Muscle layer of duodenum (tissue), 2 donors: ENCODE data around the gene TGM6.

Experiments
- H3K27ac ChIP-seq: one replicate; pipeline ENCODE4 v1.7.0; 2013; ENCODE audit warnings: mild to moderate bottlenecking, low read length
- H3K27me3 ChIP-seq: one replicate; pipeline ENCODE4 v1.7.0; 2013; ENCODE audit warnings: low read depth, mild to moderate bottlenecking, control low read depth, low read length
- H3K36me3 ChIP-seq, 2 donors: one replicate each; pipeline ENCODE4 v1.7.0; 2013; ENCODE audit warnings: low read length in 2 of 2, control low read depth in 1 of 2, mild to moderate bottlenecking in 1 of 2; ENCODE audit not compliant: insufficient read depth in 2 of 2, control insufficient read depth in 1 of 2
- H3K4me1 ChIP-seq, 2 donors: one replicate each; pipeline ENCODE4 v1.7.0; 2013; ENCODE audit warnings: low read length in 2 of 2, mild to moderate bottlenecking in 2 of 2, control low read depth in 1 of 2, moderate library complexity in 1 of 2; ENCODE audit not compliant: insufficient read depth in 2 of 2, control insufficient read depth in 1 of 2
- H3K4me3 ChIP-seq, 2 donors: one replicate each; pipeline ENCODE4 v1.7.0; 2013; ENCODE audit warnings: low read length in 2 of 2, low read depth in 1 of 2, mild to moderate bottlenecking in 1 of 2
- H3K9me3 ChIP-seq, 2 donors: one replicate each; pipeline ENCODE4 v1.7.0; 2013; ENCODE audit warnings: low read length in 2 of 2, control low read depth in 1 of 2, mild to moderate bottlenecking in 1 of 2; ENCODE audit not compliant: control insufficient read depth in 1 of 2
- donor health status: healthy.

Gene TGM6

GRCh38 chr20:2385496-2385895 is 4.8 kb downstream of the TGM6 start:
- Histone ChIP-seq H3K27me3 (no peaks in the 10 kb centered on the region), H3K4me1 (no peaks in the 10 kb centered on the region), H3K9me3 (peaks cover 0 to 24% of the 10 kb centered on the region in 2 donors), H3K4me3 (no peak overlapping the region), H3K36me3 (no peaks in the 10 kb centered on the region), H3K27ac (no peak overlapping the region)

DNA sequence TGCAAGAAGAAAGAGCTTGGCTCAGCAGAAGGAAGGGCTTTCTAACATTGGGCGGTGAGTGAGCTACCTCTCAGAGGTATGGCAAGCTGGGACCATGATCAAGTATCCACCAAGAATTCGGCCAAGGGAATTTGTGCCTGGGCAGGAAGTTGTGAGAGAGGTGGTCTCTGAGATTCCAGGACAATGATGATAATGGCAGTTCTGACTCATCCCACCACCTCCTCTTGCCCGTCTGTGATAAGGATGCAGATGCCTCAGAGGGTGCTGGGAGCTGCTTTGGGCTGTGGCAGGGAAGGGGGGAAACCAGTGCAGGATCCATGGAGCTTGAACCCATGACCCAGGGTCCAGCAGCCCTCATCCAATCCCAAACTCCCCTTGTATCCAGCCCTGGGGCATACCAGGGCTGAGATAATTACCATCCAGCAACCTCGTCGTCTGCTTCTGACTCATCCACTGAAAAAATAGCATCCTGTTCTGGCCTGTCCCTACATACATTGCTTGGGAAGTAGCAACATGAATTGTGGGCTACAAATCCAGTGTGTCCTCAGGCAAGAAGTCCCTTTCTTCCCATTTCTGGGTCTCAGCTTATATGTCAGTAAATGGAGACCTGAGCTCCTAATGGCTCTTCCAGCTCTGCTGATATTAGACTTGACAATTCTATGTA is 5.9 kb downstream of the TGM6 start:
- Histone ChIP-seq H3K4me1 (no peaks in the 10 kb centered on the region), H3K27ac (no peak overlapping the region), H3K4me3 (no peak overlapping the region)

DNA sequence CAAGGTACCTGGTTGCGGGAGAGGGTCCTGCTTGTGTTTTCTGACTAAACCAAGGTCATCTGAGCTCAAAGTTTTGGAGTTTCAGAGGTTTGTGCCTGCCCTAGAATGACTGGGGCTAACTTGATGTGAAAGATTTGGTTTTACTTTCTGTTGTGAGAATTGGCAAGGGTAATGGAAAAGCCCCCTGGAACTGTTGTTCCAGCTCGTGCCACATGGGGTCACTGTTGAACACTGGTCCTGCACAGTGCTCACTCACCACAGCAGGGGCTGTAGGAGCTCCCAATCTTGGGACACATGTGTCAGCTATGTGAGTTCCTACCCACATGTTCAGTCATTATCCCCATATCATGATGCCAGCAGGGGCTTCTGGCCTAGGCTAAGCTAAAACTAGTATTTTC is 6.5 kb downstream of the TGM6 start:
- H3K36me3 ChIP-seq: no peaks in the 10 kb centered on the region
- H3K4me3 ChIP-seq: no peak overlapping the region
- H3K27ac ChIP-seq: no peak overlapping the region
- no peaks in the 10 kb centered on the region for H3K27me3 ChIP-seq
- H3K4me1 ChIP-seq: no peaks in the 10 kb centered on the region
- H3K9me3 ChIP-seq: peaks cover 0 to 24% of the 10 kb centered on the region in 2 donors

More for the DNA sequence above, 5.9 kb downstream of the TGM6 start:
- Histone ChIP-seq H3K36me3 (no peaks in the 10 kb centered on the region), H3K27me3 (no peaks in the 10 kb centered on the region), H3K9me3 (peaks cover 0 to 24% of the 10 kb centered on the region in 2 donors)

GRCh38 chr20:2387580-2387979 is 6.9 kb downstream of the TGM6 start:
- peaks cover 0 to 24% of the 10 kb centered on the region in 2 donors for H3K9me3 ChIP-seq
- H3K4me3 ChIP-seq: no peak overlapping the region
- no peaks in the 10 kb centered on the region for H3K27me3 ChIP-seq
- H3K36me3 ChIP-seq: no peaks in the 10 kb centered on the region
- H3K27ac ChIP-seq: no peak overlapping the region
- no peaks in the 10 kb centered on the region for H3K4me1 ChIP-seq

- Histone ChIP-seq H3K9me3 (peaks cover 0 to 24% of the 10 kb centered on the region in 2 donors), H3K27ac (no peak overlapping the region), H3K4me1 (no peaks in the 10 kb centered on the region), H3K27me3 (no peaks in the 10 kb centered on the region), H3K4me3 (no peak overlapping the region), H3K36me3 (no peaks in the 10 kb centered on the region)
These were observed 10.4 kb downstream of the TGM6 start for GRCh38 chr20:2390951-2391675.

DNA sequence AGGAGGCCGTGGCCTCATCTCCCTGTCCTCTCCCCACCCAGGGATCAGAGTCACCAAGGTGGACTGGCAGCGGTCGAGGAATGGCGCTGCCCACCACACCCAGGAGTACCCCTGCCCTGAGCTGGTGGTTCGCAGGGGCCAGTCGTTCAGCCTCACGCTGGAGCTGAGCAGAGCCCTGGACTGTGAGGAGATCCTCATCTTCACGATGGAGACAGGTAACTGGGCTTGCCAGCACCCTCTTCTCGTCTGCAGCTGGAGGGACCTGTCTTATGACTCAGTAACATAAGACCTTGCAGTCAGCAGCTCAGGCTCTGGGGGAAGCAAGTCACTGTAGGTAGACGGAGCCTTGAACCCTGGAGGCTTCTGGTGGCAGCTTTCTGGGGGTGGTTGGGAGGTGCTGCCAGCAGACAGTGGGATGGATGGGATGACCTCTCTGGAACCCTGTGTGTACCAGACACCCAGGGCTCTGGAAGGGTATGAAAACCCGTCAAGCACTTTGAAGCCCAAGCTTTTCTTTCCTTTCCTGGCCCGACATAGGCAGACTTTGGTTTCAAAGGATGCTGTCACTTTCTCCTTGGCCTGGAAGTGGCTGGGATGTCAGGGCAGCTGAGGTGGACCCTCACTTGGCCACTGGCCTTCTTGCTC is 13.8 kb downstream of the TGM6 start:
- H3K27ac ChIP-seq: no peak overlapping the region
- H3K27me3 ChIP-seq: no peaks in the 10 kb centered on the region
- H3K9me3 ChIP-seq: peaks cover 0 to 12% of the 10 kb centered on the region in 2 donors
- no peaks in the 10 kb centered on the region for H3K36me3 ChIP-seq
- no peak overlapping the region for H3K4me3 ChIP-seq
- no peaks in the 10 kb centered on the region for H3K4me1 ChIP-seq

DNA sequence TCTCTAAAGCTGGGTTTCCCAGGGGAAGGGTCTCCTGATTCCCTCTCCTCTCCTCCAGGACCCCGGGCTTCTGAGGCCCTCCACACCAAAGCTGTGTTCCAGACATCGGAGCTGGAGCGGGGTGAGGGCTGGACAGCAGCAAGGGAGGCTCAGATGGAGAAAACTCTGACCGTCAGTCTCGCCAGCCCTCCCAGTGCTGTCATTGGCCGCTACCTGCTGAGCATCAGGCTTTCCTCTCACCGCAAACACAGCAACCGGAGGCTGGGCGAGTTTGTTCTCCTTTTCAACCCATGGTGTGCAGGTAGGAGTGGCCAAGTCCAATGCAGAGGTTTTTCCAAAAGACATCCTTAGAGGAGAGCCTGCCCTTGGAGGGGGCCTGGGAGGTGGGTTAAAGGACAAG is 14.4 kb downstream of the TGM6 start:
- H3K27me3 ChIP-seq: no peaks in the 10 kb centered on the region

GRCh38 chr20:2396241-2396814 is 15.6 kb downstream of the TGM6 start:
- Histone ChIP-seq H3K27ac (no peak overlapping the region), H3K36me3 (no peaks in the 10 kb centered on the region), H3K4me3 (no peak overlapping the region), H3K4me1 (no peaks in the 10 kb centered on the region), H3K27me3 (no peaks in the 10 kb centered on the region), H3K9me3 (peaks cover 0 to 7% of the 10 kb centered on the region in 2 donors)

More for the DNA sequence above, 14.4 kb downstream of the TGM6 start:
- Histone ChIP-seq H3K4me3 (no peak overlapping the region), H3K27ac (no peak overlapping the region), H3K36me3 (no peaks in the 10 kb centered on the region), H3K4me1 (no peaks in the 10 kb centered on the region), H3K9me3 (peaks cover 0 to 7% of the 10 kb centered on the region in 2 donors)

GRCh38 chr20:2397091-2397490 is 16.4 kb downstream of the TGM6 start:
- Histone ChIP-seq H3K27me3 (no peaks in the 10 kb centered on the region), H3K27ac (no peak overlapping the region), H3K9me3 (peaks cover 0 to 7% of the 10 kb centered on the region in 2 donors), H3K36me3 (no peaks in the 10 kb centered on the region), H3K4me3 (no peak overlapping the region), H3K4me1 (no peaks in the 10 kb centered on the region)

- no peak overlapping the region for H3K4me3 ChIP-seq
- no peak overlapping the region for H3K27ac ChIP-seq
- H3K36me3 ChIP-seq: no peaks in the 10 kb centered on the region
- peaks cover 0 to 7% of the 10 kb centered on the region in 2 donors for H3K9me3 ChIP-seq
- no peaks in the 10 kb centered on the region for H3K27me3 ChIP-seq
- H3K4me1 ChIP-seq: no peaks in the 10 kb centered on the region
These were observed 17.0 kb downstream of the TGM6 start for GRCh38 chr20:2397595-2398145.

- Histone ChIP-seq H3K27ac (no peak overlapping the region), H3K4me3 (no peak overlapping the region), H3K4me1 (no peaks in the 10 kb centered on the region), H3K9me3 (peaks cover 0 to 7% of the 10 kb centered on the region in 2 donors), H3K27me3 (no peaks in the 10 kb centered on the region), H3K36me3 (no peaks in the 10 kb centered on the region)
These were observed 17.7 kb downstream of the TGM6 start for GRCh38 chr20:2398449-2398848.
